ENCODE data around the gene KRTAP12-3.
"Not testable (repeated sequence)": the region's sequence is repeated elsewhere in the genome, so short reads cannot be mapped to it uniquely, and the experiment has no call there.

Gene KRTAP12-3

DNA sequence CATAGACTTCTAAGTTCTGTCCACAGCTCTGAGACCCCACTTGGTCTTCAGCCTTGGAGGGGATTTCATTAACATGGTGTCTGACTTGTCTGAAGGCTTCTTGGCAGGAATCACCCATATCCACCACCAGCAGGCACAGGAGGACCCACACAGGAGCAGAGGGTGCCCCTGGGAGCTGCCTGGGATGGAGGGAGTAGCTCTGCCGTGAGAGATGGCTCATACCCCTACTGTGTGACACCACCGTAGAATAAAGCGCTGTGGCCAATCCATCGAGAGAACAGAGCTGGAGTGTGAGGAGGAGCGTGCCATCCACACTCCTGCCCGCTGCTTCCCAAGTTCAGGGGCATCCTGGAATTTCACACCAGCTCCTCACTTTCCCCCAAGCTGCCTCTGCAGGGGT lies 27.3 kb downstream of the KRTAP12-3 start:
- DNase-seq (ENCODE audit: low spot score) = not testable (repeated sequence)

DNA sequence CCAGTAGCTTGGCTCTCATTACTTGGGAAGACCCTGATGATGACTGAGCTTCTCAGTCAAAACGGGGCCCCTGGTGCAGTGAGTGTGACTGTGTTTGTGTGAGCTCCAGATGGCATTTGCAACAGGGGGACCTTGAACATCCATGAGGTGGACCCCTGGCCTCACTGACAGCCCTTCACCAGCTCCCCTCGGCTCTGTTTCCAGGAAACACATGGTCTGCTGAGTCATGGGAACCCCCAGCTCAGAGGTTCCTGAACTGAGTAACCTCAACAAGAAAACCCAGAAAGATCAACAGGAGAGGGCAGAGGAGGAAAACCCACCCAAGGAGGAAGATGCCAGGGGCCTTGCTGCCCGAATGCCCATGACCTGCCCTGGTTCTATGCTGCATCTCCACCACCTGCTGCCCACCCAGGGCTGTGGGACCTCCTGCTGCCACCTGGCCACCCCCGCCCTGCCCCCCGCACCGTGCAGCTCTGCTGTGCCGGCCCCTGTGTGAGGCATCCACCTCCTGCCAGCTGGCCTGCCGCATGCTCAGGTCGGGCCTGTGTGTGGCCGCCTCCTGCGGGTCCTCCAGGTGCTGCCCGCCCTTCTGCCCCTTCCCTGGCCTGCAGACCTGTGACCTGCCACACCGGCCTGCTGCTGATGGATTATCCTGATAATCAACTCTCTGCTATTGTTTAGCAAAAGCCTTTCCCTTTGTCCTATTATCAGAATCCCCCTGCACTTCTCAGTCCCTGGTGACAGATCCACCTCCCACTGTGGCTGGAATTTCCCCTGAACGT lies 28.5 kb downstream of the KRTAP12-3 start:
- no peak for DNase-seq (ENCODE audit: low spot score)

DNA sequence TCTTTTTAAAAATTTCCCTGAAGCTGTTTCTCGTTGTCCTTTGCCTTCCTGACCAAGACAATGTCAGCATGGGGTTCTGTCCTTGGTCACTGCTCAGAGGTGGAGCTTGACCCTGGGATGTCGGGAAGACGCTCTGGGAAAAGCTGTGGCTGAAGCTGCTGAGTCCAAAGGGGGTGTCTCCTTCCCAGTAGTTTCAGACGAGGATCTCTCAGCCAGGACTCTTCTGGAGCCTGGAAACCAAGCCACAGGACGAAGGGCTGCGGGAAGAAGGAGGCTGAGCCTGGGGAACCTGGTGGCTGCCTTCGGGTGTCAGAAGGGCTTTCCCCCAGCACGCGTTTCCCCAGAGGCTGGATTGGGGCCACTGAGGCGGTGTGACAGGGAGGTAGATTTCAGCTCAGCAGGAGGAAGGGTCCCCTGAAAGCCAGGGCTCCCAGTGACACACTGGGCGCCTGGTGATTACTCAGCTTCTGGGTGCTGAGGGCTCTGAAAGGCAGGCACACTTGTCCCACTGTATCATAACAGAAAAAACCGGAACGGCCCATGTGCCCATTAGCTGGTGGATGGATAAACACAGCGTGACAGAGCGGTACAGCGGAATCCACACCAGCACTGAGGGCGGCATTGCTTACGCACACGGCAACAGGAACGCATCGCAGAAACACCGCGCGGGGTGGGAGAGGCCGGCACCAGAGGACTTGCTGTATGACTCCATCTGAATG lies 29.3 kb downstream of the KRTAP12-3 start:
- no peak for DNase-seq (ENCODE audit: low spot score)

DNA sequence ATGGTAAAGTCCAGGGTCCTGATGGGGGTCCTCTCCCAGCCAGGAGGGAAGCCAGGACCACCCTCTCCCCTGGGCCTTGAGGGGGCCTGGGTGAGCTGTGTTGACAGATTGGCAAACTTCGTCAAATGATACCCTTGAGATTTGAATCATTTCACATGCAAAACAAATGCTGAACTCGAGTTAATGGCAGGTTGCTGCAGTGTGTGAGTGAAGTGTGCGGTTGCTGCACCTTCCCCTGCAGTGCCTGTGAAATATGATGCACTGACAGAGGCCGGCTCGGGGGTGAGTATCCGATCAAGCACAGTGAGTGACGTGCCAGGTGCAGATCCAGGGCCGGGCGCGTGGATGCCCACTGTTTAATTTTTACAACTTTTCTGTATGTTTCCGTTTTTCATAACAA lies 29.9 kb downstream of the KRTAP12-3 start:
- no peak for DNase-seq (ENCODE audit: low spot score)

DNA sequence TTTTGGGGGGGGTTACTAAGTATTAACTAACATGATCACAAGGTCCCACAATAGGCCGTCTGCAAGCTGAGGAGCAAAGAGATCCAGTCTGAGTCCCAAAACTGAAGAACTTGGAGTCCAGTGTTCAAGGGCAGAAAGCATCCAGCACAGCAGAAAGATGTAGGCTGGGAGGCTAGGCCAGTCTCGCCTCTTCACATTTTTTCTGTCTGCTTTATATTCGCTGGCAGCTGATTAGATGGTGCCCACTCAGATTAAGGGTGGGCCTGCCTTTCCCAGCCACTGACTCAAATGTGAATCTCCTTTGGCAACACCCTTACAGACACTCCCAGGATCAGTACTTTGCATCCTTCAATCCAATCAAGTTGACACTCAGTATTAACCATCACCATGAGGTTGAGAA lies 32.0 kb downstream of the KRTAP12-3 start:
- not testable (repeated sequence) for DNase-seq (ENCODE audit: low spot score)

DNA sequence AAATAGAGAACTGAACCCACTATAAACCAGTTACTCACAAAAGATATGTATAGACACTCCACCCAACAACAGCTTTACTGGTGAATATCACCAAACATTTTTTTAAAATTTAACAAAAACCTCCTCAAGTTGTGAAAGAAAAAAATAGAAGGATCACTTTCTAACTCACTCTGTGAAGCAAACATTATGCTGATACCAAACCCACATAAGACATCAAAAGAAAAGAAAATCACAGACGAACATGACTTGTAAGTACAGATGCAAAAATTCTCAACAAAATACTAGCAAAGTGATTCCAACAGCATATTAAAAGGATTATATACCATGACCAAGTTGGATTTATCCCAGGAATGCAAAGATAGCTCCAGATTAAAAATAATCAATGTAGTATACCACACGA lies 34.0 kb downstream of the KRTAP12-3 start:
- DNase-seq (ENCODE audit: low spot score) = no peak

DNA sequence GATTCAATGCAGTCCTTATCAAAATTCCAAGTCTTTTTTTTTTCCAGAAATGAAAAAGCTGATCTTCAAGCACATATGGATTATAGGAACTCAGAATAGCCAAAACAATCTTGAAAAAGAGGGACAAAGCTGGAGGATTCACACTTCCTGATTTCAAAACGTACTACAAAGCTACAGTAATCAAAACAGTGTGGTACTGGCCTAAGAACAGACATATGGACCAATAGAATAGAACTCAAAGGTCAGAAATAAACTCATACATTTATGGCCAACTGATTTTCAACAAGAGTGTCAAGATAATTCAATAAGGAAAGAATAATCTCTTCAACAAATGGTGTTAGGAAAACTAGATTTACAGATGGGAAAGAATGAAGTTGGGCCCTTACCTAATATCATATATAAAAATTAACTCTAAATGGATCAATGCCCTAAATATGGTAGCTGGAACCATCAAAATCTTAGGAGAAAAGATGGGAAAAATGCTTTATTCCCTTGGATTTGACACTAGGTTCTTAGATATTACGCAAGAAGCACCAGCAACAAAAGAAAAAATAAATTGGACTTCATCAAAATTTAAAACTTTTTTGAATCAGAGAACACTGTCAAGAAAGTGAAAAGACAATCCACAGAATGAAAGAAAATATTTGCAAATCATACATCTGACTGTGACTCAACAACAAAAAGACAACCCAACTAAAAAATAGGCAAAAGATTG lies 35.2 kb downstream of the KRTAP12-3 start:
- DNase-seq (ENCODE audit: low spot score) = no peak

DNA sequence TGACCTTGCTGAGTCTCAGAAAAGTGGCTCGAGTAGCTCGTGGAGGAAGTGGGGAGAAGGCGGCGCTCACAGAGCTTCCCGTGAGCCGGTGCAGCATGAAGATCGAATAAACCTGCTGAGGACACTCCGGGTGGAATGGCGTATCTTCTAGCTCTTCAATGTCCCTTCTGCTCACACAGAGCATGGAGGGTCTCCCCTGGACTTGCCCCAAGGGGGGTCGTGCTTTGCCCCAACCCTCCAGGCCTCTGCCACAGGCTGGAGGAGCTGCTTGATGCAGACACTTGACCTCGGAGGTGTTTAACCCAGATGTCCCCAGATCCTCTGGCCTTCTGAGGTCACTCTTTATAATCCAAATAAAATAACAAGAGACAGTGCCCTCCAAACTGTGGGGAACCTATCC lies 37.0 kb downstream of the KRTAP12-3 start:
- no peak for DNase-seq (ENCODE audit: low spot score)

DNA sequence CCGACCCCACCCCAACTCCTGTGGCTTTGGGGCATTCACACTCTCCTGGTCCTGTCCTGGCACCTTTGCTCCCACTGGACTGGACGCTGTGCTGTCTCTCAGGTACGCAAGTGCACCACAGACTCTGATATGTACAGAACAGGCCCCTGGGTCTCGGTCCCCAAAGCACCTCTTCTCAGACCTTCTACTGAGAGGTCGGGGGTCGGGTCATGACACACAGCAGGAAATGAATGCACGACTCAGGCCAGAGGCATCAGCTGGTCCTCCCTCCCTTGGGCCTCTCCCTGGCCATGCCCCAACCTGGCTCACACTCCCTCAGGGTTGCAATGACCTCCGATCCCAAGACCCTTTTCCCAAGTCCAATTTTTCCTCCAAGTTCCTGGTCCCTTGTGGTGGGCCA lies 37.5 kb downstream of the KRTAP12-3 start:
- no peak for DNase-seq (ENCODE audit: low spot score)

DNA sequence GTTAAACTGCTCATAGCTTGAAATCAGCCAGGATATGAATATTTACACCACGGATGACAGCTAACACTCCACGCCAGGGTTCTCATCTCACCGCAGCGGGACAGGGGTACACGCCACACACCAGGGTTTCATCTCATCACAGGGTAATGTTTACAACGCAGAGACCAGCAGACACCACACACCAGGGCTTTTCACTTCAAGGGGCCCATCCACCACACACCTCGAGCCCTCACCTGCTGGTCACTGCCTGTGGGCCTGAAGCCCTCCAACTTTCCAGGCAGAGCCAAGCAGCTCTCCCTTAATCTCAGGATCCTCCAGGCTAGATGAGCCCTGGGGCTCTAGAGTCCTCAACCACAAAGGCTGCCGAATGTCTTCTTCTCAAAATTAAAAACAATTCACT lies 37.9 kb downstream of the KRTAP12-3 start:
- DNase-seq (ENCODE audit: low spot score) = no peak

DNA sequence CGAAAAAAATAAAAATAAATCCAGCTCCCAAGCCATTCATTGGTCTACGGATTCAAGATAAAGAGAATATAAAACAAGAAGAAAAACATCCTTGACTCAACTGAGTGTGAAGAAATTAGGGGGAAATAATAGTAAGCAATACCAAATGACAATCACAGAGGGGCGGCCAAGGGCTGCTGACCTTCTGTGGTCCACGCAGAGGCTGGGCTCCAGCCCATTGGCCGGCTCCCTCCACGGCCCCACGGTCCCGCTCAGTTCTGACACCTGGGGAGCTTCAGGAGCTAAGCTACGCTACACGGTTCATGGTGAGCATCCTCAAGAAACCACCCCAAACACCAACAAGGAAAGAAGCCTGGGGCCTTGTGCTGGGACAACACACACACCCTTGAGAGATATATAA lies 38.8 kb downstream of the KRTAP12-3 start:
- DNase-seq (ENCODE audit: low spot score) = no peak

DNA sequence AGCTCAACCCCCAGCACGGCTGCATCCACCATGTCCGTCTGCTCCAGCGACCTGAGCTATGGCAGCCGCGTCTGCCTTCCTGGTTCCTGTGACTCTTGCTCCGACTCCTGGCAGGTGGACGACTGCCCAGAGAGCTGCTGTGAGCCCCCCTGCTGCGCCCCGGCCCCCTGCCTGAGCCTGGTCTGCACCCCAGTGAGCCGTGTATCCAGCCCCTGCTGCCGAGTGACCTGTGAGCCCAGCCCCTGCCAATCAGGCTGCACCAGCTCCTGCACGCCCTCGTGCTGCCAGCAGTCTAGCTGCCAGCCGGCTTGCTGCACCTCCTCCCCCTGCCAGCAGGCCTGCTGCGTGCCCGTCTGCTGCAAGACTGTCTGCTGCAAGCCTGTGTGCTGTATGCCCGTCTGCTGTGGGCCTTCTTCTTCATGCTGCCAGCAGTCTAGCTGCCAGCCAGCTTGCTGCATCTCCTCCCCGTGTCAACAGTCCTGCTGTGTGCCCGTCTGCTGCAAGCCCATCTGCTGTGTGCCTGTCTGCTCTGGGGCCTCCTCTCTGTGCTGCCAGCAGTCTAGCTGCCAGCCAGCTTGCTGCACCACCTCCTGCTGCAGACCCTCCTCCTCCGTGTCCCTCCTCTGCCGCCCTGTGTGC lies 39.6 kb downstream of the KRTAP12-3 start, which contains the start of gene KRTAP10-12:
TSS of gene KRTAP10-12 (plus strand) at position 1 of the 639 bp plus-strand sequence. CDS start at position 31, 30 bp downstream.
- not testable (repeated sequence) for DNase-seq (ENCODE audit: low spot score)

DNA sequence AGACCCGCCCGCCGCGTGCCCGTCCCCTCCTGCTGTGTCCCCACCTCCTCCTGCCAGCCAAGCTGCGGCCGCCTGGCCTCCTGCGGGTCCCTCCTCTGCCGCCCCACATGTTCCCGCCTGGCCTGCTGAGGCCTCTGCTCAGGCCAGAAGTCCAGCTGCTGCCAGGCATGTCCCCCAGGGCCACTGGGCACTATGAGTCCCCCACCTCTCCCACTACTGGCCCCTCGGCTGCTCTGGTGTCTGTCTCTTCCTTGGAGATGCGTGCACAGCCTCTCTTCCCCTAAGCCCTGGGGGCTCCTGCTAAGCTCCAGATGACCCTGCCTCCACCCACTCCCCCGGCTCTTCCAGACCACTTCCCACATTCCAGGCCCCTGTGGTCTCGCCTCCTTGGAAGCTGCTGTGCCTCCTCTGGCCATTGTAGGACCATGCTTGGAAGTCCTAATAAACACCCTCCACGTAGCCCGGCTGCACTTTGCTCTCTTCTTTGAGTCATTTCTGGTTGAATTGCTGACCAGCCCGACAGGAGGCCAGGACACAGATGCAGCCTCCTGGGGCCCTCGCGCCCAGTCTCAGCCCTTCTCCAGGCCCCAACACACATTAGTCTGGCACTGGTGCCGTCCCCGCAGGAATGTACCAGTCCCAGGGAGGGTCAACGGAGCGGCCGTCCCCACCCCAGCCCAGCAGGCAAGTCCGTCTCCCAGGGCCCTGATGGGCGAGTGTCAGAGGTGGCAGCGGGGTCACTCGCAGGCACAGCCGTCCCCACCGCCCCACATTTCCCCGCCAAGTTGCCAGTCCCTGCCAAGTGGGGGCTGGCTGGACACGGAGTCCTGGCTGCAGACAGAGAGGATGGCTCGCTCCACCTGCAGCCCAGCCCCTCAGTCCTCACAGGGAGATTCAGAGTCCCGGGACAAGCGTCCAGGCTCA lies 40.3 kb downstream of the KRTAP12-3 start:
- DNase-seq (ENCODE audit: low spot score) = no peak

DNA sequence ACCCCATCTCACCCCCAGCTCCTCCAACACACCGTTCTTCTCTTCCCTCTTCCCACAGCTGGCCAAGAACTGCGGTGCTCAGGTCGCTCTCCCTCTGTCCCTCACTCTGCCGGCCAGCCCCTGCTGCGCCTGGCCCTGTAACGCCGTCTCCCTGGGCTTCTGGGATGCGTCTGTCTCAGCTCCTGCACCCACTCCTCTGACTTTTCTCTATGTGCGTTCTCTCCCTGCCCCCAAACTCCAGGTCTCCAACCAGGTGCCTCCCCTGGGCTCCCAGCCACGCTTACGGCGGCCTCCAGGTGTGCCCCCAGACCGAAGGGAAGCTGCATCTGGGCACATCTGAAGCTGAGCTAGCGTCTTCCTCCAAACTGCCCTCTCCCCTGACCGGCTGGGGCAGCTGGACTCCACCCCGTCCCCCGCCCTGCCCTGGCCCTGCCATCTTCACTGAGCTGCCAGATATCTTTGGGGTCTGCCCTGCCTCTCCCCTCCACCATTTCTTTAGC lies 41.8 kb downstream of the KRTAP12-3 start:
- DNase-seq (ENCODE audit: low spot score) = no peak

DNA sequence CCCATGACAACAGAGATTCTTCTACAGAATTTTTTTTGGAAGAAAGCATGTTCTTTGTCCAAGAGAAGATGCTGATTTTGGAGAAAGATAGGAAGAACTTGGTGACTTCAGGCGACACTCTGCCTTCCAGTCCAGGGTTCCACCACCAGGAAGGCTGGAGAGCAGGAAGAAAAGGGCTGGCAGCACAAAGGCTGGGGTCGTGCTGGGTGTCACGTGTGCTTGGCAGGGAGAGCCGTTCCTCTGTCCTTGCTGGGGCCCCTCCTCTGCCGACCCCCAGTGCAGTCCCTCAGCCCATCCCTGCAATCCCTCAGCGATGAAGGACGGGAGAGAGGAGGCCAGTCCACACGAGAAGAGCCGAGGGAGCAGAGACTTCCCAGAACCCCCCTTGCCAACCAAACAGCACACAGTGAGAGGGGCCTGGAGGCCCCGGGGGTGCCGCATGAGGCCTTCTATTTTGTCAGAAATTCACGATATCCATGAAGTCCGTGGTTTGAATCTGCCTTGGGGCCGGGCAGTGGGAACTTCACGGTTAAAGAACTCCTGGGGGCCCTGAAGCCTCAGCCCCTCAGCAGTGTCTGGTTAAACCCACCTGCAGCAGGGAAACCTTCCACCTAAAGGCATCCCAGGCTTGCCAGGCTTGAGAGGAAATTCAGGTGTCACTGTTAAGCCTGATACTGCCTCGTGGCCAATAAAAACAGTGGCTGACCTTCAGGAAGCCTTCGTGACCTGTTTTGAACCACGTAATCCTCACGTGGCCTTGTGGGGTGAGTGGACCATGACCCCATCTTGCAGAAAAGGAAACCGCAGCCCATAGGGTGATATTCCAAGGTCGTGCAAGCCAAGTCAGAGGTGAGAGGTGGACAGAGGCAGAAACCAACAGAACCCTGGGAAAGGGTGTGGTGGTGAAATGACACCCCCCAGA lies 42.6 kb downstream of the KRTAP12-3 start:
- no peak for DNase-seq (ENCODE audit: low spot score)

DNA sequence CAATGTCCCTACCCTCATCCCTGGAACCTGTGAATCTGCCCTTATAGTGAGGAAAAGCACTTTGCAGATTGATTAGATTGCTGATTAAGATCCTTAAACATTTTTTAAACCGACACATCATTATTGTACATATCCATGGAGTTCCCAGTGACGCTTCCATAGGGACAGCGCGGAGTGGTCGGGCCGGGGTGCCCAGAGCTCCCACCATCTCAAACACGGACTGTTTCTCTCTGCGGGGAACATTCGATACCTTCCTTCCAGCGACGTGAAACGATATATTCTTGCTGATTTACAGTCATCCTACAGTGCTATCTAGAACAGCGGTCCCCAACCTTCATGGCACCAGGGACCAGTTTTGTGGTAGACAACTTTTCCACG lies 43.3 kb downstream of the KRTAP12-3 start:
- DNase-seq (ENCODE audit: low spot score) = no peak

DNA sequence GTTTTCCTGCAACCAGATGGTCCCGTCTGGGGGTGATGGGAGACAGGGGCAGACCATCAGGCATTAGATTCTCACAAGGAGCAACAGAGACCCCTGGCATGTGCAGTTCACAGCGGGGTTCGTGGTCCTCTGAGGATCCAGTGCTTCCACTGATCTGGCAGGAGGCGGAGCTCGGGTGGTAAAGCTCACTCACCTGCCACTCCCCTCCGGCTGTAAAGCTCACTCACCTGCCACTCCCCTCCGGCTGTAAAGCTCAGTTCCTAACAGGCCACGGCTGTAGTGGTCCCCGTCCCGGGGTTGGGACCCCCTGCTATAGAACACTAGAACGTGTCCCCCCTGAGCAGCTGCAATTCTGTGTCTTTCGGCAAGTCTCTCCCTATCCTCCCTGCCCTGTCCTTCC lies 43.8 kb downstream of the KRTAP12-3 start:
- no peak for DNase-seq (ENCODE audit: low spot score)

DNA sequence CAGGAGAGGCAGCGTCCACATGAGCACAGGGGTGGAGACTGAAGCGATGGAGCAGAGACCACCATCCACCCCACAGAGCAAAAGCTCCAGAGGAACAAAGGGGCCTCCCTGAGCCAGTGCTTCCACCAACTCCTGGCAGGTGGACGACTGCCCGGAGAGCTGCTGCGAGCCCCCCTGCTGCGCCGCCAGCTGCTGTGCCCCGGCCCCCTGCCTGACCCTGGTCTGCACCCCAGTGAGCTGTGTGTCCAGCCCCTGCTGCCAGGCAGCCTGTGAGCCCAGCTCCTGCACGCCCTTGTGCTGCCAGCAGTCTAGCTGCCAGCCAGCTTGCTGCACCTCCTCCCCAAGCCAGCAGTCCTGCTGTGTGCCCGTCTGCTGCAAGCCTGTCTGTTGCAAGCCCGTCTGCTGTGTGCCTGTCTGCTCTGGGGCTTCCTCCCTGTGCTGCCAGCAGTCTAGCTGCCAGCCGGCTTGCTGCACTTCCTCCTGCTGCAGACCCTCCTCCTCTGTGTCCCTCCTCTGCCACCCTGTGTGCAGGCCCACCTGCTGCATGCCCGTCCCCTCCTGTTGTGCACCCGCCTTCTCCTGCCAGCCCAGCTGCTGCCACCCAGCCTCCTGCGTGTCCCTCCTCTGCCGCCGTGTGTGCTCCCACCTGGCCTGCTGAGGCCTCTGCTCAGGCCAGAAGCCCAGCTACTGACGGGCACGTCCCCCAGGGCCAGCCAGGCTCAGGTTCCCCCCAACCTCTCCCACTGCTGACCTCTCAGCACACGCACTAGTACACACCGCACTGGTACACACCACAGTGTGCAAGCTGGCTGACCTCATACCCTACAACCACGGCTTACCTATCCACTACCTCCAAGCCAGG lies 44.6 kb downstream of the KRTAP12-3 start:
- DNase-seq (ENCODE audit: low spot score) = no peak
